ENCODE data around the gene TRIM4.
"Not testable (repeated sequence)": the region's sequence is repeated elsewhere in the genome, so short reads cannot be mapped to it uniquely, and the experiment has no call there.

GRCh38 chr7:99950819-99951218 lies 31.5 kb upstream of the TRIM4 start:
- not testable (repeated sequence) for TF ChIP-seq STAT1 (IDR thresholded peaks at IDR 0.05; ENCODE audit: unreplicated experiment); CTCF (conservative IDR thresholded peaks at IDR 0.05; ENCODE audit: low read depth in 2 of 2); EZH2phosphoT487 (IDR thresholded peaks at IDR 0.05; ENCODE audit: unreplicated experiment)
